Measurements from ENCODE around the gene RTTN.

GRCh38 chr18:70041459-70042050, 163.9 kb downstream of the RTTN start:
- TF ChIP-seq TBL1XR1 (IDR thresholded peaks at IDR 0.05; ENCODE audit: low read depth, low read length) (no peak), ZNF24 (IDR thresholded peaks at IDR 0.05) (no peak), MXI1 (IDR thresholded peaks at IDR 0.05; ENCODE audit: low read depth, low read length) (no peak), MAX (IDR thresholded peaks at IDR 0.05; ENCODE audit: low read depth, low read length) (no peak), RAD21 (IDR thresholded peaks at IDR 0.05; ENCODE audit: insufficient read depth, low read depth, low read length) (no peak), ESRRA (IDR thresholded peaks at IDR 0.05; ENCODE audit: low read length) (no peak)
